Measurements from ENCODE around the gene C8G.

Gene C8G

GRCh38 chr9:136978865-136979544, 34.0 kb downstream of the C8G start:
- no peak overlapping the region for H3K9ac ChIP-seq (ENCODE audit: low read depth, low read length)
- no peaks in the 10 kb centered on the region for H3K9me3 ChIP-seq (ENCODE audit: insufficient read depth, low read length, severe bottlenecking)
- no peak for TF ChIP-seq EZH2 (IDR thresholded peaks at IDR 0.05; ENCODE audit: borderline replicate concordance, low read depth, low read length, severe bottlenecking)
- TF ChIP-seq, protein P1, sequence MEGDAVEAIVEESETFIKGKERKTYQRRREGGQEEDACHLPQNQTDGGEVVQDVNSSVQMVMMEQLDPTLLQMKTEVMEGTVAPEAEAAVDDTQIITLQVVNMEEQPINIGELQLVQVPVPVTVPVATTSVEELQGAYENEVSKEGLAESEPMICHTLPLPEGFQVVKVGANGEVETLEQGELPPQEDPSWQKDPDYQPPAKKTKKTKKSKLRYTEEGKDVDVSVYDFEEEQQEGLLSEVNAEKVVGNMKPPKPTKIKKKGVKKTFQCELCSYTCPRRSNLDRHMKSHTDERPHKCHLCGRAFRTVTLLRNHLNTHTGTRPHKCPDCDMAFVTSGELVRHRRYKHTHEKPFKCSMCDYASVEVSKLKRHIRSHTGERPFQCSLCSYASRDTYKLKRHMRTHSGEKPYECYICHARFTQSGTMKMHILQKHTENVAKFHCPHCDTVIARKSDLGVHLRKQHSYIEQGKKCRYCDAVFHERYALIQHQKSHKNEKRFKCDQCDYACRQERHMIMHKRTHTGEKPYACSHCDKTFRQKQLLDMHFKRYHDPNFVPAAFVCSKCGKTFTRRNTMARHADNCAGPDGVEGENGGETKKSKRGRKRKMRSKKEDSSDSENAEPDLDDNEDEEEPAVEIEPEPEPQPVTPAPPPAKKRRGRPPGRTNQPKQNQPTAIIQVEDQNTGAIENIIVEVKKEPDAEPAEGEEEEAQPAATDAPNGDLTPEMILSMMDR (IDR thresholded peaks at IDR 0.05; ENCODE audit: borderline replicate concordance, extremely low read depth, low read length, poor library complexity, severe bottlenecking) = no peak
- H3K4me3 ChIP-seq (ENCODE audit: low read depth in 1 of 2, low read length in 2 of 2) = no peak overlapping the region
- DNase-seq = no peak
- no peaks in the 10 kb centered on the region for H3K79me2 ChIP-seq (ENCODE audit: insufficient read depth, low read length)
- no peak overlapping the region for H2AFZ ChIP-seq (ENCODE audit: low read depth, low read length)
- no peak overlapping the region for H3K4me2 ChIP-seq (ENCODE audit: insufficient read depth, low read length)
- H4K20me1 ChIP-seq (ENCODE audit: insufficient read depth, low read length) = no peaks in the 10 kb centered on the region
- no peaks in the 10 kb centered on the region for H3K36me3 ChIP-seq (ENCODE audit: insufficient read depth, low read length)
- no peak for ATAC-seq (ENCODE audit: insufficient read depth, low read depth)
- no peak overlapping the region for H3K27ac ChIP-seq (ENCODE audit: low read length)
- no peaks in the 10 kb centered on the region for H3K4me1 ChIP-seq (ENCODE audit: insufficient read depth, low read length)
- no peaks in the 10 kb centered on the region for H3K27me3 ChIP-seq (ENCODE audit: insufficient read depth, low read length, poor library complexity)

DNA sequence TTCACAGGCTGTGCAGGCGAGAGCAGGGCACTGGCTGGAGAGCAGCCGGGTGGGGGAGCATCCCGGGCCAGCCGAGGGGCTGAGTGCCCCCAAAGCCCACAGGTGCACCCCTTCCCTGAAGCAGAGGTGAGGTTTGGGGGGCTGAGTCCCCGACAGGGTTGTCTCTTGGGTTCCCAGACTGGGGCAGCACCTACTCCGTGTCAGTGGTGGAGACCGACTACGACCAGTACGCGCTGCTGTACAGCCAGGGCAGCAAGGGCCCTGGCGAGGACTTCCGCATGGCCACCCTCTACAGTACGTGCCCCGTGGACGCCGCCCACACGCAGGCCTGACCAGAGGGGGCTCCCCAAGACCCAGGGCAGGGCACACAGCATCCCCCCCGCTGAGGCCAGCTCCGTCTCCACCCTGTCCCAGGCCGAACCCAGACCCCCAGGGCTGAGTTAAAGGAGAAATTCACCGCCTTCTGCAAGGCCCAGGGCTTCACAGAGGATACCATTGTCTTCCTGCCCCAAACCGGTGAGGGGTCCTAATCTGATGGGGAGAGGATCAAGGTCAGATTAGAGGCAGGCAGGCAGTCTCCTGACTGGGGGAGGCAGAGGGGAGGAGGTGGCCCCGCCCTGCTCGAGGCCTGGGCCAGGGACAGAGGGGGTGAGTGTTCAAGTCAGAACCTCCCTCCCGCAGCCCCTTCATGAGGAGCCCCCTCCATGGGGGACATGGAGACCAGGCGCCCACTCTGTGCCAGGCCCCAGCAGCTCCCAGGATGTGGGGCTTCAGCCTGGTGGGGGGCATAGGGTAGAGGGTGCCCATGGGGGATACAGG, 34.9 kb downstream of the C8G start:
- Histone ChIP-seq H3K9ac (ENCODE audit: low read depth, low read length) (no peak overlapping the region), H3K4me1 (ENCODE audit: insufficient read depth, low read length) (no peaks in the 10 kb centered on the region), H3K27ac (ENCODE audit: low read length) (no peak overlapping the region), H3K27me3 (ENCODE audit: insufficient read depth, low read length, poor library complexity) (no peaks in the 10 kb centered on the region), H4K20me1 (ENCODE audit: insufficient read depth, low read length) (no peaks in the 10 kb centered on the region), H3K9me3 (ENCODE audit: insufficient read depth, low read length, severe bottlenecking) (no peaks in the 10 kb centered on the region), H3K4me2 (ENCODE audit: insufficient read depth, low read length) (no peak overlapping the region), H3K36me3 (ENCODE audit: insufficient read depth, low read length) (no peaks in the 10 kb centered on the region), H2AFZ (ENCODE audit: low read depth, low read length) (no peak overlapping the region), H3K4me3 (ENCODE audit: low read depth in 1 of 2, low read length in 2 of 2) (no peak overlapping the region), H3K79me2 (ENCODE audit: insufficient read depth, low read length) (no peaks in the 10 kb centered on the region)
- no peak for TF ChIP-seq EZH2 (IDR thresholded peaks at IDR 0.05; ENCODE audit: borderline replicate concordance, low read depth, low read length, severe bottlenecking)
- ATAC-seq (ENCODE audit: insufficient read depth, low read depth) (no peak), DNase-seq (no peak)

- no peaks in the 10 kb centered on the region for H3K79me2 ChIP-seq (ENCODE audit: insufficient read depth, low read length)
- no peak overlapping the region for H2AFZ ChIP-seq (ENCODE audit: low read depth, low read length)
- no peaks in the 10 kb centered on the region for H3K9me3 ChIP-seq (ENCODE audit: insufficient read depth, low read length, severe bottlenecking)
- H3K4me1 ChIP-seq (ENCODE audit: insufficient read depth, low read length) = no peaks in the 10 kb centered on the region
- no peak for ATAC-seq (ENCODE audit: insufficient read depth, low read depth)
- H3K27ac ChIP-seq (ENCODE audit: low read length) = no peak overlapping the region
- no peak for DNase-seq
- H4K20me1 ChIP-seq (ENCODE audit: insufficient read depth, low read length) = no peaks in the 10 kb centered on the region
- no peak overlapping the region for H3K9ac ChIP-seq (ENCODE audit: low read depth, low read length)
- no peaks in the 10 kb centered on the region for H3K27me3 ChIP-seq (ENCODE audit: insufficient read depth, low read length, poor library complexity)
- no peak for TF ChIP-seq EZH2 (IDR thresholded peaks at IDR 0.05; ENCODE audit: borderline replicate concordance, low read depth, low read length, severe bottlenecking)
- TF ChIP-seq, protein P1 (IDR thresholded peaks at IDR 0.05; ENCODE audit: borderline replicate concordance, extremely low read depth, low read length, poor library complexity, severe bottlenecking) = no peak
- no peak overlapping the region for H3K4me2 ChIP-seq (ENCODE audit: insufficient read depth, low read length)
- H3K4me3 ChIP-seq (ENCODE audit: low read depth in 1 of 2, low read length in 2 of 2) = no peak overlapping the region
- no peaks in the 10 kb centered on the region for H3K36me3 ChIP-seq (ENCODE audit: insufficient read depth, low read length)
Observed at GRCh38 chr9:136980669-136981478, 35.8 kb downstream of the C8G start.
